Measurements from ENCODE around the gene NETO2.

Gene NETO2

DNA sequence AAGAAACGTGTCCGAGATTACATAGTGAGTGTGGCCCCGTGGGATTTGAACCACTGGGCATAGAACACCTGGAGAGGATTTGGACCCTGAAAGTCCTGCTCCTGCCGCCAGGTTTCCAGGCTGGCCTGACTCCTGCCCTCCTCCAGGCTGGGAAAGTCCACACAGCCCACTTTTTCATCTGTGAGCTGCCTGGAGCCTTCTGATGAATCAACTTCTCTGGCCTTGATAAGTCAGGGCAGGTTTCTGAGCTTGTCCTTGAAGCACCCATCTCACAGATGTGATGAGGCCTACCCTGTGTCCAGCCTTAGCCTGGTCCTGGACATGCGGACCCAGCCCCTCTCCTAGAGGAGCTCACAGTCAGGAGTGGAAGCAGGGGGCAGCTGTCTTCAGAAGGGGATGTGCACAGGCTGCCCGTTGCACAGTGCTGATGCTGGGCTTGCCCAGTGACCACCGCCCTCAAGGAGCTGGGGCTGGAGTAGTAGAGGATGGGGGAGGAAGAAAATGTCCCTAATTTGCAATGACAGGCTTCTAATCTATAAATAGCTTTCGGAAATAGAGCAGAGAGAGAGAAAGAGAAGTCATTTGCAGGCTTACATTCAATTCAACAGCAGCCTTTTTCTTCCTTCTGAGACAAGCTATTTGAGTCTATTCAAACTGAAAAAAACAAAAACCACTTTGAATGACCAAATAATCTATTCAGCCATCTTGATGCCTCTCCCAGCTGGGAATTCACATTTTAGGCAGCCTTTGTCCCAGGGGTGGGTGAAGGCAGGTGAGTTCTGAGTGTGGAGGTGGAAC is 96.8 kb downstream of the NETO2 start:
- DNase-seq (ENCODE audit: low read depth in 2 of 2): no peak

DNA sequence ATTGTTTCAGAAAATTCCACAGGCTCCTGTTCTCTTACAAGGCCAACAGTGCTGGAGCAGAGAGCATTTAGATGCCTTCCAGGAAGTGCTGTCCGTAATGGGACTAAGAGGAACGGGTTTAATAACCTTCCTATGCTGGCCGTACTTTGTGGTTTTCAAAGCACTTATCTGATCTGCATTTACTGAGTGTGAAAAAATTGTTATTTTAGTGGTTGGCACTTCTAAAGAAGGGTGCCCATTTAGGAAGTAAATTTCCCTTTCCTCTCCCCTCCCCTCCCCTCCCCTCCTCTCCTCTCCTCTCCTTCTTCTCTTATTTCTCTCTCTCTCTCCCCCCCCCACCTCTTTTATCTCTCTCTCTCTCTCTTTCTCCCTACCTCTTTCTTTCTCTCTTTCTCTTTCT is 98.3 kb downstream of the NETO2 start:
- no peak for DNase-seq (ENCODE audit: low read depth in 2 of 2)

DNA sequence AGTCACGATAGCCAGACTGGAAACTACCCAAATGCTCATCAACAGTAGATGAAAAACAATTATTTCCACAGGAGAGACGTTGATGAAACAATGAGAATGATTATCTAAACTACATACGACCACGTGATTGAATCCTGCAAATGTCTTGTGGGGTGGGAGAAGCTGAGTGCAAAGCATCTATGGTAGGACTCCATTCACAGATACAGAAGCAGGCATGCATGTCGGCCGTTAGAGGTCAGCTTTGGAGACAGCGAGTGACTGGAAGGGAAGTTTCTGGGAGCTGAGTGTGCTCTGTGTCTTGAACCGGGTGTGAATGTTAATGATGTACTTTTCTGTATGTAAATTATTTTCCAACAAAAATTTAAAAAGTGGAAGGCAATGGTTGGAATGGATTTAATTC is 98.7 kb downstream of the NETO2 start:
- no peak for DNase-seq (ENCODE audit: low read depth in 2 of 2)

DNA sequence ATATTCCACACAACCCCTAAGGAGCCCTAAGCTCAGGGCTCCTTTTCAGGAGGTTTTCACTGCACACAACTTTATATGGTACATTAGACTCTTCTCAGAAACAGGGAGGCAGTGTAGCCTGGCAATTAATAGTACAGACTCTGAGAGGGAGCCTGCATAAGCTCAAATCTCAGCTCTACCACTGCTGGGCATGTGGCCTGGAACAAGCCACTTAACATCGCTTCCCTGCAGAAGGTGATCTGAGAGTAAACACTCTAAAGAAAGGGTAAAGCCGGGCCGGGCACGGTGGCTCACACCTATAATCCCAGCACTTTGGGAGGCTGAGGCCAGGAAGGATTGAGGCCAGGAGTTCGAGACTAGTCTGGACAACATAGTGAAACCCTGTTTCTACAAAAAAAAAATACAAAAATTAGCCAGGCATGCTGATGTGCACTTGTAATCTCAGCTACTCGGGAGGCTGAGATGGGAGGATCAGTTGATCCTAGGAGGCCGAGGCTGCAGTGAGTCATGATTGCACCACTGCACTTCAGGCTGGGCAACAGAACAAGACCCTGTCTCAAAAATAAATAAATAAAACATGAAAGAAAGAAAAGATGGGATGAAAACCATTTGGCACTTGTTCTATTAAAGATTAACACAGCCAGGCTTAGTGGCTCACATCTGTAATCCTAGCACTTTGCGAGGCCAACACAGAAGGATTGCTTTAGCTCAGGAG is 99.6 kb downstream of the NETO2 start:
- no peak for DNase-seq (ENCODE audit: low read depth in 2 of 2)

DNA sequence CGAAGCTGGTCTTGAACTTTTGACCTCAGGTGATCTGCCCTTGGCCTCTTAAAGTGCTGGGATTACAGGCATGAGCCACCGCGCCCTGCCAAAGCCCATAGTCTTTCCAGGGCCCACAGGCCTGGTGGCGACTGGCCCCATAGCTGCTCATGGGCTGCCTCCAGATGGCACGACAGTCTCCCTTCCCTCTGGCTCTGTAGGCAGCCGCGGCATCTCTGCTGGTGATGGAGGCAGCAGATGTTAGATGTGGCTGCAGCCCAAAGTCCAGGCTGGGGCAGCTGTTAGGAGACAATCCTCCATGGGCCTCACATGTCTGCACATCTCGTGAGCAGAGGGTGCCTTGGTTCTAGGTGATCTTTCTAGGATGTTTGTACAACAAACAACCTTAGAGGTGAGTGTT is 100.5 kb downstream of the NETO2 start:
- no peak for DNase-seq (ENCODE audit: low read depth in 2 of 2)

DNA sequence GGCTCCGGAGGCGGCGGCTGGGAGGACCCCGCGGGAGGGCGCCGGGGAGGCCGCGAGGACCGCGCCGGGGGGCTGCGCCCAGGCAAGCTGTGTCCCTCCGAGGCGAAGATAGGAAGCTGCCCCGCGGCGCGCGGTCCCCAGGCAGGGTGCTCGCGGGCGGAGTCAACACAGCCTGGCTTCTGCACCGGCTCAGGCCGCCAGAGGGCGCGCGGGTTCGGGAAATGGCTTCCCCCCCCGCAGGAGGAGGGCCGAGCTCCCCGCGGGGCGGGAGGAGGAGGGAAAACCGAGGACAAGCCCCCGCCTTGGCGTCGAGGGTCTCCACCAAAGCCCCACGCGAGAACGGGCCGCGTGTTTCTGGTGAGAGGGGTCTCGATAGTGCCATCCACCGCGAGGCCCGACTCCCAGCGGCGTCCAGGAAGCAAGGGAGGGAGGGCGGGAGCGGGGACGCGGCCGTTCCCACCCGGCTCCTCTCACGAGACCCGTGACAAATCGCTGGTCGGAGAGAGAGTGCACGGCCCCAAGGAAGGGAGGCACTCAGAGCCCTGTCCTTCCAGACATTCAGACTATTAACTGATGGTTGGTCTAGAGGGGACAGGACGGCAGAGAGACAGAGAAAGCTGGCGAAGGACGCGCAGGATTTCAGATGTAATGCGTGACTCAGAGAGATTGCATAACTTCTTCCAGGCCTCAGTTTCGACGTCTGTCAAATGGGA is 105.8 kb downstream of the NETO2 start:
- peak; percentile 80 to 81 for DNase-seq (ENCODE audit: low read depth in 2 of 2)

DNA sequence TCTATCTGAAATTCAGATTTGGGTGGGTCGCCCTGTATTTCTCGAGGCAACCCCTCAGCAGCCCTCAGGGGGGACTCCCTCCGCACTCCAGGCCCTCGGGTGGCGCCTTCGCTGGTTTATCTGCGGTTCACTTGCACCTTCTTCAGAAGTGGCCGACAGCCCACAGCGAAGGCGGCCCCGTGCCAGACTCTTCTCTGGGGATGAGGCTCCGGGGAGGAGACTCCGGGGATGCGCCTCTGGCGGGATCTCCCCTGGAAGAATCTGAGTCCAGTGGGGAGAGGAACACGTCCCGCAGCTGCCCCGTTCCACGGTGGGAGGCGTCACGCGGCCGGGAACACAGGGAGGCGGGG is 106.4 kb downstream of the NETO2 start:
- no peak for DNase-seq (ENCODE audit: low read depth in 2 of 2)

DNA sequence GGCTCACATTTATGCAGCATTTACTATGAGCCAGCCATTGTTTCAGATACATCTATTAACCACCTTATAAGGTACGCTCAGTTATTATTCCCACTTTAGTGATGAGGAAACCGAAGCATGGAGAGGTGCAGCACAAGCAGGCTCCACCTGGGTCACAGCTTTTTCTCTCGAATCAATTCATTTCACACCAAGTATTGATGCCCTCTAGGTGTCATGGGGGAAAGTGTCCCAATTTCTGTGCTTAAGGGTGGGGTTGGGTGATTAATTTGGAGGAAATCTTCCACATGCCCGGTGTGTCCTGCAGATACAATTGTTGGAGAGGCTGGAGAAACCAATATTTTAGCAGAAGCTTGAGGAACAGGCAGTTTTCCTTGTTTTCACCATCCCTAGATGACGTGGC is 107.5 kb downstream of the NETO2 start:
- no peak for DNase-seq (ENCODE audit: low read depth in 2 of 2)

DNA sequence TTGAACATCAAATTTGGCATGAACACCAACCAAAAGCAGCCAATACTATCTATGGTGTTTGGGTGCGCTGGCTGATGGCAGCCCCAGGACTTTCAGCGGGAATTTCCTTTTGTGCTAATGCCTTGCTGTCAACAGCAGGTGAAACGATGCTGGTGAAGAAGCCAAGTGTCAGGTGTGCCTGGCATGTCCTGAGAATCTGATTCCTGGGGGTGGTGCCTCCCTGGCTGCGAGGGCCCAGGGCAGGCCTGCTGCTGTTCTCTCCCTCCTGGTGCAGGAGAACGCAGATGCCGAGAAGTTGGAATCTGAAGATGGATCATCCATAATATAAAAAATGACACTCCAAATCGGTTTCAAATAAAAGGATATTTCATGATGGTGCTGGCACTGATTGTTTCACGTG is 108.3 kb downstream of the NETO2 start:
- no peak for DNase-seq (ENCODE audit: low read depth in 2 of 2)

DNA sequence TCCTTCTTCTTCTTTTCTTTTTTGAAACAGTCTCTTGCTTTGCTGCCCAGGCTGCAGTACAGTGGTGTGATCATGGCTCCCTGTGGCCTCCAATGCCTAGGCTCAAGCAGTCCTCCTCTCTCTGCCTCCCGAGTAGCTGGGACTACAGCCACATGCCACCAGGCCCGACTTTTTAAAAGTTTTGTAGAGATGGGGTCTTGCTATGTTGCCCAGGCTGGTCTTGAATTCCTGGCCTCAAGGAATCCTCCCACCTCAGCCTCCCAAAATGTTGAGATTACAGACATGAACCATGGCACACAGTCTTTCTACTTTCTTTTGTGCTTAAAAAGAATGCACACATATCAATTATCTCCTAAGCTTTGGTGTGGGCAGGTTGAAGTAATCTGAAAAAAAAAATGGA is 109.3 kb downstream of the NETO2 start:
- no peak for DNase-seq (ENCODE audit: low read depth in 2 of 2)

DNA sequence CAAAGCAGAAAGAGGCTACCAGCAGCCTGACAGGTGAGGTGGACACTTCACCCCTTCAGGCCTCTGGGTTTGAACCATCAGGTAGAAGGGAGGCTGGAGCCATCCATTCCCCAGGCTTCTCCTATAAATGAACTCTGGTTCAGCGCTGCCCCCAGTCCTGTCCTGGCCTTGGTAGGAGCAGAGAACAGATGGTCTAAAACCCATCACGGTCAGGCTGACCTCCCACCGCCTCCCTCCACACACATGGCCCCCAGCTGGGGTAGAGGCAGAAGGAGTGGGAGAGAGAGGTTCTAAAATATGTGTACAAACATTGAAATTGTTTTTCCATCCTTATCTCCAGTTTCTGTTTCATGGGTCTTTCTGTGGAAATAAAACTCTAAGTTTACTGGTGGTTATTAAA is 110.6 kb downstream of the NETO2 start:
- no peak for DNase-seq (ENCODE audit: low read depth in 2 of 2)

DNA sequence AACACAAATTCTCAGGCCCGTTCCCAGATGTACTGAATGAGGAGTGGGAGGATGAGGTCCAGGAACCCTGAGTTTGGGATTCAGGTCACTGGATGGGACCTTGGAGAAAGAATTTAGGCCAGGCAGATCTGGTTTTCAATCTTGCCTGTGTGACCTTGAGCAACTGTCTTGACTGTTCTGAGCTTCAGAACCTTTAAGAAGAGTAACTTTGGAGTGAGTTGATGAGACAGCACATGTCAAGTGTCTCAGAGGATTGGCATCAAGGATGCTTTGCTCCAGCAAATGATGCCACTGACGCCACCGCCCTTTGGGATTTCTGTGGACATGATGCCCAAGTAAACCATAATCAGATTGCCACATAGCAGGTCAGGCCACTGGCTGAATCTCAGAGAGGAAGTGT is 114.0 kb downstream of the NETO2 start:
- DNase-seq (ENCODE audit: low read depth in 2 of 2): no peak

DNA sequence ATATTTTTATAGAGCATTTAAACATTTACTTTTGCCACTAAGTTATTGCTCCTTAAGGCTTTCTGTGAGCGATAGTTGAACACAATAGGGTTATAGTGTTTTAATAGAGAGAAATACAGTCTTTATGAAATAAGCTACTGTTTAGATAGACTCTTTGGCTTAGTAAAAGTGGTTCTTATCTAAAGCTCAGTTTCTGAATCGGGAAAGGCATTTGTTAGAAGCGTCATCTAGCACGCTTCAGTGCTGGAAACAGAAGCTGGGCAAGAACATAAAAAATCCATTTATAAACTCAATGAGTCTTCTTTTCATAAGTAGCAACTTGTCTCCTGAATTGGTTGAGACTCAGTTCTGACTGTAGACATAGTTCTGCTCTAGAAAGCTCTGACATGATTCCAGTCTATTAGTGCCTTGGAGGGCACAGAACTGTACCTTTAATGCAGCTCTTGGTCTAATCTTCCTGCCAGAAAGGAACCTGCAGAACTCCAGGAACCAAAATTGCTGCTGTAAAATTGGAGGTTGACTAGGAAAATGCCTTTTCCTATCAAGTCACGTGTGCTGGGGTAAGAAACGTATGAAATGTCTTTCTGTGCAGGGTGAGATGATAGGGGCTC is 114.9 kb downstream of the NETO2 start:
- no peak for DNase-seq (ENCODE audit: low read depth in 2 of 2)

Data from stimulated activated CD8-positive, alpha-beta memory T cell treated with anti-CD3 and anti-CD28 coated beads, Interleukin-2, amount 100 ng/mL, for 1 hour (primary cell).